ENCODE results near the gene S100A4.
A peak's percentile ranks its signal among the peaks of the same experiment; 100 is the strongest.
"Not testable (repeated sequence)": the region's sequence is repeated elsewhere in the genome, so short reads cannot be mapped to it uniquely, and the experiment has no call there.

The S100A4 gene

GRCh38 chr1:153567621-153568366 is 22.2 kb upstream of the S100A4 start:
- no peak for DNase-seq (ENCODE audit: low spot score)

GRCh38 chr1:153566414-153567371 is 21.1 kb upstream of the S100A4 start:
- peak; percentile 86 for DNase-seq (ENCODE audit: low spot score)

- peak; percentile 39 for DNase-seq (ENCODE audit: low spot score)
These were observed 20.1 kb upstream of the S100A4 start, which contains the start of gene S100A2 for GRCh38 chr1:153565529-153566374. TSS of gene S100A2 (minus strand) at chr1:153565844. CDS start at chr1:153563877, 1,967 bp downstream.

- DNase-seq (ENCODE audit: low spot score) = no peak
These were observed 18.4 kb upstream of the S100A4 start for GRCh38 chr1:153563991-153564390.

- no peak for DNase-seq (ENCODE audit: low spot score)
These were observed 17.9 kb upstream of the S100A4 start for GRCh38 chr1:153563483-153563901.

GRCh38 chr1:153562021-153562420 is 16.4 kb upstream of the S100A4 start:
- not testable (repeated sequence) for DNase-seq (ENCODE audit: low spot score)

- DNase-seq (ENCODE audit: low spot score) = no peak
These were observed 15.9 kb upstream of the S100A4 start for GRCh38 chr1:153561466-153561985.

GRCh38 chr1:153560771-153561465 is 15.3 kb upstream of the S100A4 start:
- DNase-seq (ENCODE audit: low spot score) = no peak

GRCh38 chr1:153560241-153560640 is 14.6 kb upstream of the S100A4 start:
- DNase-seq (ENCODE audit: low spot score) = no peak

GRCh38 chr1:153557877-153558276 is 12.3 kb upstream of the S100A4 start:
- DNase-seq (ENCODE audit: low spot score) = no peak

- no peak for DNase-seq (ENCODE audit: low spot score)
These were observed 10.7 kb upstream of the S100A4 start for GRCh38 chr1:153556348-153556747.

GRCh38 chr1:153553830-153554541 is 8.4 kb upstream of the S100A4 start:
- no peak for DNase-seq (ENCODE audit: low spot score)

GRCh38 chr1:153553096-153553495 is 7.5 kb upstream of the S100A4 start:
- no peak for DNase-seq (ENCODE audit: low spot score)

GRCh38 chr1:153552335-153552734 is 6.7 kb upstream of the S100A4 start:
- DNase-seq (ENCODE audit: low spot score) = no peak

- DNase-seq (ENCODE audit: low spot score) = no peak
These were observed 5.4 kb upstream of the S100A4 start for GRCh38 chr1:153550827-153551500.

- no peak for DNase-seq (ENCODE audit: low spot score)
These were observed 4.8 kb upstream of the S100A4 start for GRCh38 chr1:153550398-153550758.

GRCh38 chr1:153549741-153550397 is 4.3 kb upstream of the S100A4 start:
- no peak for DNase-seq (ENCODE audit: low spot score)

- no peak for DNase-seq (ENCODE audit: low spot score)
These were observed 3.4 kb upstream of the S100A4 start, which contains the start of gene S100A3 for GRCh38 chr1:153548722-153549688. TSS of gene S100A3 (minus strand) at chr1:153549258. CDS start at chr1:153548485, 773 bp downstream.

Data from iPS-NIHi11 (cell line).